MM.1S (cell line): ENCODE data around the gene HSP90AA1.

Experiments used
- CTCF ChIP-seq: fragments of 300-600 bp; sonication (generic); IDR thresholded peaks from 2 replicates; pipeline ENCODE4 v1.5.1; 2016; ENCODE audit warnings: antibody characterized with exemption, low read length, mixed read lengths
- EZH2 ChIP-seq: fragments of 300-600 bp; sonication (generic); optimal IDR thresholded peaks from 2 replicates; pipeline ENCODE3; 2017; ENCODE audit warnings: low read depth, mild to moderate bottlenecking, antibody characterized with exemption, low read length, mixed read lengths
- EZH2phosphoT487 ChIP-seq: fragments of 300-600 bp; sonication (generic); IDR thresholded peaks from 2 replicates; pipeline ENCODE4 v1.6.1; 2018; ENCODE audit warnings: antibody characterized with exemption, low read length

- TF ChIP-seq CTCF: no peak
- no peak for TF ChIP-seq EZH2
- TF ChIP-seq EZH2phosphoT487: no peak
Measured at GRCh38 chr14:102086709-102086971, 204 bp downstream of the HSP90AA1 start.
